Islet precursor cell (in vitro differentiated cells): ENCODE results near the gene MCF2L.

Experiments used
- DNase-seq: peaks from one replicate; pipeline ENCODE4 v3.0.0-alpha.2; 2018

MCF2L gene

DNA sequence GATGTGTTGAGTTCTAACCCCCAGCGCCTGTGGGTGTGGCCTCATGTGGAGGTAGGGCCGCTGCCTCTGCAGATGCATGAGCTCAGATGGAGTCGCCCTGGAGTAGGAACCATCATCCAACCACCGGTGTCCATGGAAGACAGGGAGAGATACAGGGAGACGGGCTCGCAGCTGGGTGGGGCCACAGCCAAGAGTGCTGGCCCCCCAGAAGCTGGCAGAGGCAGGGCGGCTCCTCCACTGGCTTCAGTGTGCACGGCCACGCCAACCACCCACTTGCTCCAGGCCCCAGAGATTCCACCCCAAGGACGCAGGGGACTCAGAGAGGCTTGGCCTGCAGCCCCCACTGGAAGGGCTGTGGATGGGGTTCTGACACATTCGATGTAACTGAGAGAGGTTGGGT is 5.4 kb upstream of the MCF2L start:
- no peak for DNase-seq

DNA sequence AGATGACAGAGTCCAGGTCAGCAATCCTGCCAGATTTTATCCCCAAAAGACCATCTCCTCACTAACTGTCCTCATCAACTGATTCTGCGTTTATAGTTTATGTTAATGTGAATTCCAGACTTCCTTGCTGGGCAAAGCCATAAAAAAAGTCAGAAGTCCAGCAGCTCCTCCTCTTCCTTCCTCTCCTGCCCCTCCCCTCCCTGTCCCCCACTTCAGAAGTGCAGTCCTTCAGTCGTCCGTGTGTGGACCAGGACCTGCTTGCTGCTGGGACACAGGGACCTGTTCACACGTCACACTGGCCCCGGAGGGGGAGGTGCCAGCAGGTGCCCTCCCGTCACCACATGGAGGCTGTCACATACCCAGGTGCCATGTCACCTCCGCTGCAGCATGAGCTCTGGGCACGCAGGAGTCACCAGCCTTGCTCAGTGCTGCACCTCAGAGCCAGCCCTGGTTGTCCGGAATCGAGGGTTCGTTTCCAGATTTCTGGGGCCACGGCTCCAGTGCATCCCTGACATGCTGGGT is 4.0 kb upstream of the MCF2L start:
- no peak for DNase-seq

DNA sequence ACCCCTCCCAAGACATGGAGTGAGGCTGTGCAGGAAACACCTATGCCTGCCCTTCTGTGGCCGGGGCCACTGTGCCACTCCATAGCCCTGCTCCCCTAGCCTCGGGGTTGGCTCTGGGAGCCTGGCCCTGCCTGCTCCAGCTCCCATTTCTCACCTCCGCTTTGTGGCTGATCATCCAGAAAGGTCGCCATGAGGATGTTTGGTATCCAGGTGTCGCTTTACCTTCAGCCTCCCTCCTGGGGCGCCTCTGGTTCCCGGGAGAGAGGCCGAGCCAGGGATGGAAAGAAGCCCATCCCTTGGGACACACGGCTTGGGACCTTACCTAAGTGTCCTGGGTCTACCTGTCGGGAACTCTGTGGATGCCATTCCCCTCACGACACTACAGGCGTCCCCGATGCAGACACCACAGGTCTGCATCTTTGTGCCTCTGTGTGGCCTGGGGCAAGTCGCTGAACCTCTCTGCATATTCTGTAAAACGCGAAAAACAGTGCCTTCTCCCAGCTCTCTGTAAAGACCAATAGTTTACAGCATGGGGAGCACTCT is 3.4 kb upstream of the MCF2L start:
- no peak for DNase-seq

DNA sequence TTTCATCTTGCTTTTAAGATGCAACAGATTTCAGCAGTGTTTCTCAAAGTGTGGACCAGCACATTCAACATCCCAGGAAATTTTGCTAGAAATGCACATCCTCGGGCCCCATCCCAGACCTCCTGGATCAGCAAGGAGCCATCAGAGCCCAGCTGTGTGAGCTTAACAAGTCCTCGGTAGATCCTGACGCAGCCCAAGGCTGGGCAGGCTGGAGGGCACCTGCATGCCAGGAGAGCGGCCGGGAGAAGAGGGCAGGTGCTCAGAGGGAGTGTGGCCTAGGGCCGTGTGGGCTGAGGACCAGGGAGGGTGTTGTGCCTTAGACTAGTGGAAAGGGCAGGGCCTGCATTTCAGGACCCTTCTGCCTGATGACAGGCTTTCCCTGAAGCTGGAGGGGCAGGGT is 2.2 kb upstream of the MCF2L start:
- no peak for DNase-seq

DNA sequence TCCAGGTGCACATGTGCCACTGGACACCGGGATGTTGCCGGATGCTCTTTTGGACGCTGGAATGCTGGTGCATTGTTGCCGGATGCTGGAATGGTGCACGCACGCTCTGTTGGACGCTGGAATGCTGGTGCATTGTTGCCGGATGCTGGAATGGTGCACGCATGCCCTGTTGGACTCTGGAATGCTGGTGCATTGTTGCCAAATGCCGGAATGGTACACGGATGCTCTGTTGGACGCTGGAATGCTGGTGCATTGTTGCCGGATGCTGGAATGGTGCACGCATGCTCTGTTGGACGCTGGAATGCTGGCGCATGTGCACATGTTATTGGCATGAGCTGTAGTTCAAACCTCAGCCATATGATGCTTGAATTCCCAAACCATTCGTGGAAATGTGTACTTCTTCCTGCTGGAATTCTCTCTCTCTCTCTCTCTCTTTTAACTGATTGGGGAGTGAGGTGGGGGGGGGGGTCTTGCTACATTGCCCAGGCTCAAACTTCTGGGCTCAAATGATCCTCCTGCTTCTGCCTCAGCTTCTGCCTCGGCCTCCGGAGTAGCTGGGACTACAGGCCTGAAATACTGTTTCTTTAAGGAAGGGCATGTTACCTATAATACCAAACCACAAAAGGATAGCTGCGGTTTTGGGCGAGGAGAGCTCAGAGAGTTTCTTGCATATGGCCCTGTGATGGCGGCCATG is 1.2 kb upstream of the MCF2L start:
- no peak for DNase-seq

DNA sequence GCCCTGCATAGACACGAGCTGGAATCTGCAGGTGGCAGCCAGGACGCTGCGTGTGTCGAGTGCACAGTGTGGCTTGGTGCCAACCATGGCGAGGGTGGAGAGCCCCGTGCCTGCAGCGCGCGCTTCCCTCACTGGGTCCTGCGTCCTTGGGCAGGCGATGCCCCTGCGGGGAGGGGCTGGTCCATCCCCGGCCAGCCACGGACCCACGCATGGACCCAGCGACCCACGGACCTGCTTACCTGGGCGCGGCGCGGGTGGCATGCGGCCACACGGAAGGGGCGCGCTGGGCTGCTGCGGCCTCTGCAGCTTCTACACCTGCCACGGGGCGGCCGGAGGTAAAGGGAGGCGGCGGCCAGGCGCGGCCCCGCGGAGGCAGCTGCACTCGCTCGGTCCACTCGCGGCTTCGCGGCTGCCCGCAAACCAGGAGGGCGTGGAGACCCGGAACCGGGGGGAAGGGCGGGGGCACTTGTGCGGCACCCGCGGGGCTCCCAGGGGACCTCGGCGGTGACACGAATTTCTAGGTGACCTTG is 569 bp upstream of the MCF2L start:
- no peak for DNase-seq

DNA sequence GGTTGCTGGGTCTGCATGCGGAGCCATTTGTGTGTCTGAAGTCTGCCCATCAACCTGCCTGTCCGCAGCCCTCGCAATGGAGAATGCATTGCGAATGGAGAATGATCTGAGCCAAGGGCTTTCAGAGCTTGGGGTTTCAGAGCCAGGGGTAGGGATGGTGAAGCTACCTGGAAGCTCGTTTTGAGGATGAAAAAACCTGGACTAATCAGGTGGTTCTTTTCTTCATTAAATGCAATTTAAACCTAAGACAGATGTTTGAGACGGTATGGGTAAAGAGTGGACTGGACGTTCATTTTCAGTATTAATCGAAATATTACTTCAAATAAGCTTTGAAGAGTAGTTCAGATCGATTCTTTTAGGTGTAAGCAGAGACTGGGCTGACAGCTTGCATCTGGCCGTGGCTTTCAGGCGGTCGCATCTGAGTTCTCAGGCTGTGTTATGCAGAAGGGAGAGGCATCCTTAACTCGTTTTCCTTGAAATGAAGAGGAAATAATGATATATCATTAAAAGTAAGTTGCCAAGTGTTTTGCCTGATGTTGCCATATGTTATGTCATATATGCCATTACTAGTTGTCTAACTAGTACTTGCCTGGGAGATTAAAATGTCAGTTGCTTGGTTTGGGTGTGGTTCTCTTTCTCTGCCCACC is 801 bp downstream of the MCF2L start:
- DNase-seq = no peak

DNA sequence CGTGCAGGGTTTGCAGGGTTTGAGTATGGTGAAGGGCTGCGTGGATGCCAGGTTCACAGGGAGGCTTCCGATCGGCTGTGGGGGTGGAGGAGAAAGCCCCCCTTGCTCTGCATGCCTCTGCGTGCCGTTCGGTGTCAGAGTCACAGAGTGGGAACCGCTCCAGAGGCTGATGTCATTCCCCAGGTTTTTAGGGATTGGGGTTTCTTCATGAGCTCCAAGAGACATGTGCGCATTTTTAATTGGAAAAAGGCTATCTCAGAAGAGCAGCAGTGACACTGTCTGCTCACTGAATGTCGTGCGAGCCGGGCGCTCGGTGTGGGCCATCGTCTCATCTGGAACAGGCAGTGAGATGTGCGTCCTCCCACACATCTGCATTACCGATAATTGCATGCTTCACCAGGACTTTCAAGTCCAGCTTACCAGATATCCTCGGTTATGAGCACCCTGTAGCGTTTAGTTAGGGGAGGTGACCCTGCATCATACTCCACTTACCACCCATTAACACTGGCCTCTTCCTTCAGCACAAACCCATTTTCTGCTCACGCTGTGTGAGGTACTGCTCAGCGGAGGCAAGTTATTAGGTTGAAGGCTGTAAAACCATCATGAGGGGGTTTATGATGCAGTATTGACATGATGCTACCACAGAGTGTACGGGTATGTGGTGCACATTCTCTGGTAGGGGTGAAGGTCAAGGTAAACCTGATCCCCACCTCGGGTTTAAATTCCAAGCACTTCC is 1.7 kb downstream of the MCF2L start:
- no peak for DNase-seq

DNA sequence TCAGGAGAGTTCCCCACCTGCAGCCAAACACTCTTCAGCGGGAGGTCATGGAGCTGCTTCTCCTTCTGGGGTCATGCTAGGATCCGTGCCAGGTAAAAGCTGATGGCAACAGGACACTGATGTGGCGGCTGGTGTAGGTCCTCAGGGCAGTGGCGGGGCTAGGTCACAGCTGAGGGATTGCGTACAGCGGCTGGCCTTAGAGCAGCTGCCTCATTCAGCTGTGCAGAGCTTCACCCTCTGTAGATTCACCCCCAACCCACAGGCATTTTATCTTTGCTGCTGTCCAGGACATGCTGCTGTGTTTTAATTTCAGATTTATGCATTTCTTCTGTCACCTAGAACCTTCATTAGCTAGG is 2.3 kb downstream of the MCF2L start:
- no peak for DNase-seq

DNA sequence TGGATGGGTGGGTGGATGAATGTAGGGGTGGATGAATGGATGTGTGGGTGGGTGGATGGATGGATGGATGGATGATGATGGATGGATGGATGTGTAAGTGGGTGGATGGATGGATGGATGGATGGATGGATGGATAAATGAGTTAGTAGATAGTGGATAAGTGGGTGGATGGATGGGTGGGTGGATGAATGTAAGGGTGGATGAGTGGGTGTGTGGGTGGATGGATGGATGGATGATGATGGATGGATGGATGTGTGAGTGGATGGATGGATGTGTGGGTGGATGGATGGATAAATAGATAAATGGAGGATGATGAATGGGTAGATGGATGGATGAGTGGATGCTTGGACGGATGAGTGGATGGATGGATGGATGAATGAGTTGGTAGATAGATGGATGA is 3.2 kb downstream of the MCF2L start:
- DNase-seq = no peak

DNA sequence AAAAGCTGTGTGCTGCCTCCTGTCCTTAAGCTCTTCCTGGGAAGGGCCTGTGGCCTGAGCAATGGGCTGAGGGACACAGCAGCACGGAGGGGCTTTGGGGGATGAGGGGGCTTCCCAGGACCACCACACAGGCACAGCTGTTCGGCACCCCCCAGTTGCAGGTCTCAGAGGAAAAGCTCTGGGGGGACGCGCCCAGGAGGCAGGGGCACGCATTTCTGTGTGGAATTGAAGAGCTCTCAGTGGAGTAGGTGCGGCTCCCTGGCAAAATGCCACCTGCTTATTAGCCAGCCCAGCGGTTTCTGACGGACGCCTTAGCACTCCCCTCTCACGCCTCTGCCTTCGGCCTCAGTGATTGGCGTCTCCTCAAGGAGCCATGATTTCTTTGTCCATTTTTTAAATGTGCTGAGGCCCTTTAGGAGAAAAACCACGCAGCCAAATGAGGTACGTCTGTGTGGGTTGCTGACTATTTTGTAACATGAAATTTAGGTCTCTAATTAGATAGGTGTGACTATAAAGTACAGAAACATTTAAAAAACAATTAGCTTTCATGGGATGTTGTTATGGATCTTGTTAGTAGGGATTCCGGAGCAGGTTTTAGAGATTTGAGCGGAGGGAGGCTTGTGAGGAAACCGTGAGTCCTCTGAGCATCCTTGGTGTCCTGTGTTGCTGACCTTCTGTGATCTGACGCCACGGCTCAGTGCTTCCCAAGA is 4.0 kb downstream of the MCF2L start:
- no peak for DNase-seq

DNA sequence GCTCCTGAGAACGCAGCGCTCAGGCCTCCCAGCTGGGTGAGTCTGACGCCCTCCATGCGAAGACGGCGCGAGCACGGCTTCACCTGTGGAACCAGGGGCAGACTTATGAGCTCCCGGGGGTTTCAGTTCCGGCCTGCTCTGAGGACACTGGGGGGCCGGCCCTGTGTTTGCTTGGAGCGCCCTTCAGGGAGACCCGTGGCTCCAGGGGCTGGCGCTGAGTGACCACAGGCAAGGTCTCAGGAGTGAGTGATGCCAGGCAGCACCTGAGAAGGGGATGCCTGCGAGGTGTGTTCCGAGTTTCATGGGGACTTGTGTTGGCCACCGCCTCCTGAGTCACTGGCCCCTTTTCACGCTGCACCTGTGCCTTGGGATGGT is 4.5 kb downstream of the MCF2L start:
- no peak for DNase-seq

DNA sequence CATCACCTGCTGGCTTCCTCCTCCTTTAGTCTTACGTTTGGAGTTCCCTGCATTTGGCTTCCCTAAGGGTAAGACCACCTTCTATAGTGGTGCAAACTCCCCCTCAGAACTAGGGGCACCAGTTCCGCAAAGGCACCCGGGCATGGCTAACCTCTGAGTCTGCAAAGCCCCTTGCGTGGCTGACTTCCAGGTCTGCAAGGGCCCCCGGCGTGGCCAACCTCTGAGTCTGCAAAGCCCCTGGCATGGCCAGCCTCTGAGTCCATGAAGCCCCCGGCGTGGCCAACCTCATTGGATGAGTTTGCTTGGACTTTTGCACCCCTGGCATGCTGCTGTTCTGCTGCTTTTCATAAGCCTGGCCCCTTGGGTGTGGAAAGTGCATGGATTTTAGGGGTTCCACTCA is 5.1 kb downstream of the MCF2L start:
- no peak for DNase-seq

DNA sequence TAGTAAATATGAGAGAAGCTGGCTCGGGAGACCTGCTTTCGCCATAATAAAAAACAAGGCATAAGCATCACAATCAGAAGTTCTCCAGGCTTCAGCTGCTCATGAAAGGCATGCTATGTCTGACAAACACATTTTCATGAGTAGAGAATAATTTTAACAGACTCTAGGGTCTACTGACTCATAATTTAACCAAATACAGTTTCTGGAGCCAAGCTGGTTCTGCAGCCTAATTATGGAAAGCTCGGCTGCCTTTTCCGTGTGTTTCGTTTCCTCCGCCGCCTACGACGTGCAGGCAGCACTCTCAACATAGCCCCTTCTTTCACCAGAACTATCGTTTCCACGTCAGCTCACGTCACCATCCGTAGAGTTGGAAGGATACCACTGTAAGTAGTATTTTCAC is 5.7 kb downstream of the MCF2L start:
- no peak for DNase-seq

DNA sequence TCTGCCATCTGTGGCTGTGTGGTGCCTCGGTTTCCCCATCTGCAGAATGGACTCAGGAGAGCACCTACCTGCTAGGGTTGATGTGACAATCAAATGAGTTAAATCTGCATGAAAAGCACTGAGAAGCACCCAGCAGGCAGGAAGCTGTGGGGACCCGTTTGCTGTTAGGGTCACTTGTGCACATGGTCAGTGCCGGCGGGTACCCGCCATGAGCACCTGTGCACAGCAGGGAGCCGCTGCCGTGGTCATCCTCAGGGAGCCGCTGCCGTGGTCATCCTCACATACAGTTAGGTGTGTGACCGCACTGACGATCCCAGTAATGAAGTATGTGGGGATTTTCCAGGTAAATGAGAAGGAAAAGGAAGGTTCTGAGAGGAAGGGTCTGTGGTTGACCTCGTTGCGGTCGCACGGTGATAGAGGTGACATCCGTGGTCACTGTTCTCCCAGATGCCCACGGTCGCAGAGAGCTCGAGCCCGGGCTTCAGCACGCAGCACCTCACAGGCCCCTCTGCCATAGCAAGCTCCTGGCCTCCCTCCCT is 6.5 kb downstream of the MCF2L start:
- no peak for DNase-seq

DNA sequence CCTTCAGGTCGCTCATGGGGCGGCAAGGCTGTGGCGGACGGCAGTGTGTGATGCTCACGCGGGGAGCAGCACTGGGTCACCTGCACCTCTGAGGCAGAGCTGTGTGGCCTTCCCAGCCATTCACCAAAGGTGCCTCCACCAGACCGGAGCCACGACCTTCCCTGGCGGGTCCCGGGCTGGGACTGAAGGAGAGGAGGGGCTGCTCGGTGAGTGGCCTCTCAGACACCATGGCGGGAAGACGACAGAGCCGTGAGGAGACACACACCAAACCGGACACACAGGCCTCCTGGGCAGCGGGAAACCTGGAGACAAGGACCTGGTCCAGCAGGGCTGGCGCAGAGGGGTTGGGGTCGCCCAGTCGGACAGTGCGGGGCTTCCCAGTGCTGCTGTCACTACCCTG is 7.5 kb downstream of the MCF2L start:
- DNase-seq = no peak

DNA sequence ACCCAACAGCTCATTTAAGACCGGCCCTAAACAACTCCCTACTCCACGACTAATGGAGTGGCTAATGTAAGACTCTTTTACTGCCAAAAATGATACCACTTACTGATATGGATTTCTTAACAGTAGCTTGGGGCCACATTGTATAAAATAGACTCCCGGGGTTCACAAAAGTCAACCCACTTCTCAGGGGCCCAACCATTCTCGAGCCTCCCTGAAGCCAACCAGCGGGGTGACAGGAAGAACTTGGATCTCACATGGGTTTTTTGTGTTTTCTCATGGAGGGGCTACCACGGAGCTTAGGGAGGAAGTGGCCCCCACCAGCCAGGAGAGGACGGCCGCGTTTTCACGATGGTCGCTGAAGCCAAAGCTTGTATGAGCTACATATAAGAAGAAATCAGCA is 8.1 kb downstream of the MCF2L start:
- no peak for DNase-seq

DNA sequence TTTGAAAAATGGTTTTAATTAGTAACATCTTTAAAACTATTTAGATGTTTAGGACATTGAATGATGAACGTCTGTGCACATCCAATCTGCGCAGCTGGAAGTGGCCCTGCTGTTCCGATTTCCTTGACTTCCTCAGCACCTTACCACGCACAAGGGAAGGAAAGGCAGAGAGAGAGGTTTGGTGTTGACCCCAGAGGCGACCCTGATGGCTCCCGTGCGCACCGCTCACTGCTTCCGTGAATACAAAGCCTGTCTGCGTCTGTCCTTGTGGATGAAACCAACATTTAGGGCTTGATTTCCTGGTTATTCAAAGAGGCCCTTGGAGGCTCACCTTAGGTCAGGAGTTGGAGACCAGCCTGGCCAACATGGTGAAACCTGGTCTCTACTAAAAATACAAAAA is 8.5 kb downstream of the MCF2L start:
- DNase-seq = no peak

DNA sequence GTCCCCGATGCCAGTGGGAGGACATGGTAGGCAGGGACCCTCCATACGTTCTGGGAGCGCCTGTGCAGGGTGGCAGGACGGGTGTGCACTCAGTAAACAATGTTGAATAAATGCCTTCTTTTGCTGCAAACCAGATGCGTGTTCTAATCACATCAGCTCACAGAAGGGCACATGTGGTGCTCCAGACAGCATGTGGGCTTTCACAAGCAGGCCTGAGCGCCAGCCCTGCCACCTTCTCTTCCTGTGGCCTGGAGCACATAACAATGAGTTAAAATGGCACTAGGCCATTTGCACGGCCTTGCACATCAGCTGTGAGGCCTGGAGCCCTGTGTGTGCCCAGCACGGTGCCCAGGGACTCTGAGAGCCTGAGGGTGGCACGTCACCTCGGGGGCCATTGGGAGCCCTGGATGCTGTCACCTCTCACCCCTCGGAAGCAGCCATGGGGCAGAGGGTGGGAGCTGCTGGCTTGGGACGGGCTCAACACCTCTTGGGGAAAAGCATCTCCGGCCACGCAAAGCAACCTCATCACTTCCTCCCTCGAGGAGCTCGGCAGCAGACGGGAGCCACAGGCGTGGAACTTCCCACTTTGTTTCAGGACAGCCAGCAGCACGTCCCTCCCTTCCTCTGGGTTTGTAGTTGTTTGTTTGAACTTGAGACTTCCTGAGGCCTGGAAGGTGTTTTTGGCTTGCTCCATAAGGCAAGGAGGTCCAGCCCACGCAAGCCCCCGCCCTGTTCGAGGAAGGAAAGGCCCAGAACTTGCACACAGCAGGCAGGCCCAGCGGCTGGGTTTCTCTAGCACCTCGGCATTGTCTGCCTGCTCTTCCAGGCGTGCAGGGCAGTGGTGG is 9.8 kb downstream of the MCF2L start:
- no peak for DNase-seq

DNA sequence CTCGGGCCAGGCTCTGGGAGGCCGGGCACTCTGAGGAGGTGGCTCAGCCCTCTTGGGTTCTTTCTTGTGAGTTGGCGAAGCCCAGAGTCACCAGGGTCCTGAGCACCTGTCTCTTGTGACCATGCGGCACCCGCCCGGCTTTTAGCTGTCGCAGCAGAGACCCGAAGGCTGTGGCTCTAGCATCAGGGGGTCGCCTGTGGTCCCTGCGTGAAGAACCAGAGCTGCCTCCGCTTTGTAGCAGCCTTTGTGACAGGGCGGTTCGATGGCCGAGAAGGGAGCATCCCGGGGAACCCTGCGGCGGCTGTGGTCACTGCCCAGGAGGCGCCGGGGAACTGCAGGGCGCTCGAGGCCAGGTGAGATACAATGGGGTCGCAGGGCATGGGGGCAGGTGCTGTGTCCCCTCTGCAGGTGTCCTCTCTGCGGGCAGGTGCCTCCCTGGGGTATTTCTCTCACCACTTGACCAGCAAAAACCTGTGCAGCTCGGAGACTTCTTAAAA is 10.4 kb downstream of the MCF2L start:
- no peak for DNase-seq

DNA sequence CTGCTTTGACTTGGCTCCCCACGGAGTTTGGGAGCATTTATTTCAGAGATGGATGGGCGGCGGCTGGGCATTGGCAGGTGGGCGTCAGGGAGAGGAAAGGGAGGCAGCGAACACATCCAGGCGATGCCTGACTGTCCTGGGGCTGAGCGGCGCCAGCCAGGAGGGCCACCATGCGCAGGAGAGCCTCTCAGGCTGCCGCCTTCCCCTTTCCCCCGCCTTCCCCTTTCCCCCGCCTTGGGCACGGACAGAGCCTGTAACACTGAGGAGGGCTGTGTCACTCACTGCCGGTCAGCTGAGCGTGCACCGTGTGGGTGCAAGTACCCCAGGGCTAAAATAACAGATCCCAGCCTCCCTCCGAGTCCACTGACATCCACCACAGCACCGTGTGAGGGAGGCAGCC is 11.4 kb downstream of the MCF2L start:
- no peak for DNase-seq

DNA sequence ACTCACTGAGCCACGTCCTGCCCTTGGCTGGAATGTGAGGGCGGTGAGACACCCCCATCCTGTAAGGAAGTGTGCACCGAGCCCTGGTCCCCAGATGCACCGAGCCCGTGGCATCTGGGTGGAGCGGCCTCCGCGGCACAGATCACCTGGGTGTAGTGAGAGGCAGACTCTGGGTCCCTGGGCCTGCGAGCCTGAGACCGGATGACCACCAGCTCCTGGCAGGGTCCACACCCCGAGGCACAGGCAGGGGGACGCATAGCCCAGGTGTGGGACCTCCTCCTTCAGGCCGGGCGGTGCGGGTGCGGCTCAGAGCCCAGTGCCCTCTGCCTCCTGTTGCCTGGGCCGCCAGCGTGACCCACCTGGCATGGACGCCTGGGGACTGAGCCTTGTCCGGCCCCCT is 12.4 kb downstream of the MCF2L start:
- no peak for DNase-seq
